H1 (cell line): Measurements from ENCODE around the gene ARHGEF39. TPM values are rescaled to one million over a fixed set of nuclear protein-coding genes. Genes with fewer than 3 reads are reported as not detected.

Experiments
- TAF7 ChIP-seq: optimal IDR thresholded peaks from 2 replicates; pipeline ENCODE3; 2011; ENCODE audit warnings: low read depth, mild to moderate bottlenecking, inconsistent platforms, low read length, moderate library complexity, borderline replicate concordance
- polyA plus RNA-seq, 7 experiments: library from polyadenylated mRNA; depleted of rRNA in 3 of 7; stranded (reverse) in 5 of 7; unstranded in 2 of 7; fragments of >200 nt in 5 of 7; fragments of 200-250 nt in 2 of 7; gene quantifications; 1 replicate in 5 of 7; 2 replicates in 1 of 7; 4 replicates in 1 of 7; pipeline versions ENCODE4 v1.2.1 to v1.2.3, GENCODE V29; 2011 to 2013; ENCODE audit warnings: missing spikeins in 2 of 7, mixed read lengths in 2 of 7
- total RNA-seq: library from RNA; stranded (reverse); fragmentation: NEBNext Ultra II Directional; extraction: Animal tissue kit (Norgen Biotek cat#: 25700); gene quantifications from 2 replicates; pipeline ENCODE4 v1.2.1, GENCODE V29; 2021

ARHGEF39 gene
- total and polyA plus RNA-seq, 2 of the 8 experiments (the other 6 are each of a cell fraction or from before 2014, with no cell fraction given), result 18.6 to 18.7 TPM

GRCh38 chr9:35686222-35687203, 21.5 kb upstream of the ARHGEF39 start (continued):
- no peak for TF ChIP-seq TAF7
